Left ventricle myocardium inferior (tissue), 1 donor: ENCODE data around the gene PID1. TPM values are rescaled to one million over a fixed set of nuclear protein-coding genes. Genes with fewer than 3 reads are reported as not detected.

Experiments
- DNase-seq: peaks from one replicate; pipeline ENCODE4 v3.0.0-alpha.2; 2020
- H3K27ac ChIP-seq: fragments of 200-600 bp; replicated peaks from 2 replicates; pipeline ENCODE4 v1.8.0; 2021
- H3K27me3 ChIP-seq: fragments of 200-600 bp; 2 replicates; pipeline ENCODE4 v1.8.0; 2021; ENCODE audit warnings: low read depth
- H3K36me3 ChIP-seq: fragments of 200-600 bp; 2 replicates; pipeline ENCODE4 v1.8.0; 2021
- H3K4me1 ChIP-seq: fragments of 200-600 bp; 2 replicates; pipeline ENCODE4 v1.8.0; 2021
- H3K4me3 ChIP-seq: fragments of 200-600 bp; 2 replicates; pipeline ENCODE4 v1.8.0; 2021; ENCODE audit warnings: mild to moderate bottlenecking, moderate library complexity
- H3K9me3 ChIP-seq: fragments of 200-600 bp; replicated peaks from 2 replicates; pipeline ENCODE4 v1.8.0; 2021
- intact Hi-C: fragments of 100-400 bp; cut with micrococcal nuclease; formaldehyde crosslinking; loops from one replicate; pipeline ENCODE4 v1.11.0; 2022
- total RNA-seq: library from RNA; stranded (reverse); fragmentation: NEBNext Ultra II Directional; extraction: Animal tissue kit (Norgen Biotek cat#: 25700); gene quantifications from one replicate; pipeline ENCODE4 v1.2.1, GENCODE V29; 2021
- TF ChIP-seq, protein P1 (sequence below): fragments of 200-600 bp; IDR thresholded peaks from 2 replicates; pipeline ENCODE4 v1.8.0; 2021; ENCODE audit warnings: antibody characterized with exemption, mild to moderate bottlenecking, borderline replicate concordance
- donor health status: DM: no; HTN: yes; CAD: no; lungs with severe emphysema.

PID1 gene
- total RNA-seq, 1 donor from 2014 or later = 7.8 TPM

DNA sequence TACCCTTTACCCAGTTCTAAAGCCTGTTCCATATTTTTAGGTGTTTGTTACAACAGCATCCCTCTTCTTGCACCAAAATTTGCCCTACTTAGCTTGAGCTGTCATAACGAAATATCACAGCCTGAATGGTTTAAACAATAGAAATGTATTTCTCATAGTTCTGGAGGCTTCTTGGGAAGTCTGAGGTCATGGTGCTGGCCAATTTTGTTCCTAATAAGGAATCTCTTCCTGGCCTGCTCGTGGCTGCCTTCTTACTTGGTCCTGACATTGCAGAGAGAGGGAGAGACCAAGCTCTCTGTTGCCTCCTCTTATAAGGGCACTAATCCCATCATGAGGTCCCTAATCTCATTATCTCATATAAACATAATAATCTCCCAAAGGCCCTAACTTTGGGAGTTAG lies 267.8 kb downstream of the PID1 start:
- intact Hi-C loops = no loop called here
- TF ChIP-seq, protein P1, sequence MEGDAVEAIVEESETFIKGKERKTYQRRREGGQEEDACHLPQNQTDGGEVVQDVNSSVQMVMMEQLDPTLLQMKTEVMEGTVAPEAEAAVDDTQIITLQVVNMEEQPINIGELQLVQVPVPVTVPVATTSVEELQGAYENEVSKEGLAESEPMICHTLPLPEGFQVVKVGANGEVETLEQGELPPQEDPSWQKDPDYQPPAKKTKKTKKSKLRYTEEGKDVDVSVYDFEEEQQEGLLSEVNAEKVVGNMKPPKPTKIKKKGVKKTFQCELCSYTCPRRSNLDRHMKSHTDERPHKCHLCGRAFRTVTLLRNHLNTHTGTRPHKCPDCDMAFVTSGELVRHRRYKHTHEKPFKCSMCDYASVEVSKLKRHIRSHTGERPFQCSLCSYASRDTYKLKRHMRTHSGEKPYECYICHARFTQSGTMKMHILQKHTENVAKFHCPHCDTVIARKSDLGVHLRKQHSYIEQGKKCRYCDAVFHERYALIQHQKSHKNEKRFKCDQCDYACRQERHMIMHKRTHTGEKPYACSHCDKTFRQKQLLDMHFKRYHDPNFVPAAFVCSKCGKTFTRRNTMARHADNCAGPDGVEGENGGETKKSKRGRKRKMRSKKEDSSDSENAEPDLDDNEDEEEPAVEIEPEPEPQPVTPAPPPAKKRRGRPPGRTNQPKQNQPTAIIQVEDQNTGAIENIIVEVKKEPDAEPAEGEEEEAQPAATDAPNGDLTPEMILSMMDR = no peak
- no peaks in the 10 kb centered on the region for H3K36me3 ChIP-seq

DNA sequence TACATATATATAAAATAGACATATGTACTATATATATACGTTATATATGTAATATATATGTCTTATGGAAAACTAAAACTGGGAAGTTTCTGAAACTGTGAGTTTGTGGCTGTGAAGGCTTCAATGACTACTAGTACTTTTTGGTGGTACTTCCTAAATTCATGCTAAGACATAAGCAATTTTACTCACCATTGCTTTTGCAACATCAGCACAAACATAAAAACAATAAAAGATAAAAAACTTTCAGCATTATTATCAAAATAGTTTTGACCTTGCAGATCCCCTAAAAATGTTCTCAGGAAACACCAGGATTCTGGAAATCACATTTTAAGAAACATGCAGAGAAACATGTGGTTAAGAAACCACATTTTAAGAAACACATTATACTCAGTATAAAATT lies 269.9 kb downstream of the PID1 start:
- TF ChIP-seq, protein P1 = no peak
- Histone ChIP-seq H3K27ac (no peak overlapping the region), H3K4me3 (no peak overlapping the region), H3K36me3 (no peaks in the 10 kb centered on the region), H3K27me3 (no peaks in the 10 kb centered on the region), H3K4me1 (no peaks in the 10 kb centered on the region), H3K9me3 (peaks cover 21% of the 10 kb centered on the region)
- intact Hi-C loops = no loop called here
- DNase-seq = no peak

More for the DNA sequence above, 267.8 kb downstream of the PID1 start:
- Histone ChIP-seq H3K9me3 (peaks cover 19% of the 10 kb centered on the region), H3K27ac (no peak overlapping the region), H3K4me3 (no peak overlapping the region), H3K27me3 (no peaks in the 10 kb centered on the region), H3K4me1 (no peaks in the 10 kb centered on the region)
- DNase-seq = no peak

DNA sequence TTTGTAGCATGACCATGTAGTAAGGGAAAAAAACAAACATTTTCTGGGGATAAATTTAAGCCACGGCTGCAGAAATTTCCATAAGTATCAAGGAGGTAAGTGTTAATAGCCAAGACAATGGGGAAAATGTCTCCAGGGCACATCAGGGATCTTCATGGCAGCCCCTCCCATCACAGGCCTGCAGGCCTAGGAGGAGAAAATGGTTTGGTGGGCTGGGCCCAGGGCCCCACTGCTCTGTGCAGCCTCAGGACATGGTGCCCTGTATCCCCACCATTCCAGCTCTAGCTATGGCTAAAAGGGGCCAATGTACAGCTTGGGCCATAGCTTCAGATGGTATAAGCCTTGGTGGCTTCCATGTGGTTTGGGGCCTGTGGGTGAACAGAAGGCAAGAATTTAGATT lies 271.8 kb downstream of the PID1 start:
- TF ChIP-seq, protein P1 = no peak

DNA sequence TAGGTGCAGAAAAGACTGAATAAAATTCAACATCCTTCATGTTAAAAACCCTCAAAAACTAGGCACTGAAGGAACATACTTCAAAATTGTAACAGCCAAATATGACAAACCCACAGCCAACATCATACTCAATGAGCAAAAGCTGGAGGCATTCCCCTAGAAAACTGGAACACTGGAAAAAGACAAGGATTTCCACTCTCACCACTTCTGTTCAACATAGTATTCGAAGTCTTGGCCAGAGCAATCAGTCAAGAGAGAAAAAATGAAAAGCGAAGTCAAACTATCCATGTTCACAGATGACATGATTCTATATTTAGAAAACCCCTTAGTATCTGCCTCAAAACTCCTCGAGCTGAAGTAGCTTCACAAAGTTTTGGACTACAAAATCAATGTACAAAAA lies 282.3 kb downstream of the PID1 start:
- no peak for DNase-seq
- Histone ChIP-seq H3K27ac (no peak overlapping the region), H3K4me3 (no peak overlapping the region), H3K27me3 (no peaks in the 10 kb centered on the region), H3K9me3 (no peaks in the 10 kb centered on the region), H3K36me3 (no peaks in the 10 kb centered on the region), H3K4me1 (no peaks in the 10 kb centered on the region)
- intact Hi-C loops = no loop called here
- TF ChIP-seq, protein P1 = no peak

More for the DNA sequence above, 271.8 kb downstream of the PID1 start:
- no peak overlapping the region for H3K27ac ChIP-seq
- H3K4me1 ChIP-seq = no peaks in the 10 kb centered on the region
- peaks cover 21% of the 10 kb centered on the region for H3K9me3 ChIP-seq
- DNase-seq = no peak
- no peaks in the 10 kb centered on the region for H3K36me3 ChIP-seq
- H3K4me3 ChIP-seq = no peak overlapping the region
- intact Hi-C loops = no loop called here
- no peaks in the 10 kb centered on the region for H3K27me3 ChIP-seq

DNA sequence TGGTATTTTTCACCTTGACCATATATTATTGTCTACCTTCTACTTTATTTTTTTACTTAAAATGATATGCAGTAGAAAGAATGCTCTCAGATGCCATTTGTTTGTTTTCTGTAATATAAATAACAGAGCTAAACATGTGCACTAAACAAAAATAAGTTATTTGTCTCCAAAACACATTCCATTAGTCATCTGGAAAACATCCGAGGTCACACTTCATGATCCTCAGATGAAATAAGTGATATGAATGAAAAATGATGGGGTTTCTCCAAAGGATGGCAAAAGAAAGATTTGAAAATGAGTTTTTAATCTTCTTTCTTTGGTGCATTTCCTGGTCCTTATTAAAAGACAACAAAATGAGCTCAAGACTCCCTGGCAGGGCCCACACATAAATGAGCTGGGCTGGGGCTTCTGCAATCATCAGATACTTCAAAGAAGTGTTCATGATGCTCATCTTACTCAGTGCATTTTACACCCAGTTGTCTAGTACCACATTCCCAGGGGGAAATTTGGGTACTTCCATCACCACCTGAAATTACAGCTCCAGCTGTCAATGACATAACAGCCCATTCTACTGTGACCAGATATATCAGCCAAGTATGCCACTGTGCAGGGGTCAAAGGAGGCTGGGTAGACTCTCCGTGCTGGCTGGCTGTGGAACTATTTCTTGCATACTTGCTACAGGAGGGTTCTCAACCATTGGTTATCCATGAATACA lies 283.5 kb downstream of the PID1 start:
- Histone ChIP-seq H3K27ac (no peak overlapping the region), H3K4me1 (no peaks in the 10 kb centered on the region), H3K27me3 (no peaks in the 10 kb centered on the region), H3K4me3 (no peak overlapping the region), H3K9me3 (no peaks in the 10 kb centered on the region), H3K36me3 (no peaks in the 10 kb centered on the region)
- intact Hi-C loops = no loop called here
- no peak for DNase-seq
- TF ChIP-seq, protein P1 = no peak
